Measurements from ENCODE around the gene SEMA5A.

The SEMA5A gene

DNA sequence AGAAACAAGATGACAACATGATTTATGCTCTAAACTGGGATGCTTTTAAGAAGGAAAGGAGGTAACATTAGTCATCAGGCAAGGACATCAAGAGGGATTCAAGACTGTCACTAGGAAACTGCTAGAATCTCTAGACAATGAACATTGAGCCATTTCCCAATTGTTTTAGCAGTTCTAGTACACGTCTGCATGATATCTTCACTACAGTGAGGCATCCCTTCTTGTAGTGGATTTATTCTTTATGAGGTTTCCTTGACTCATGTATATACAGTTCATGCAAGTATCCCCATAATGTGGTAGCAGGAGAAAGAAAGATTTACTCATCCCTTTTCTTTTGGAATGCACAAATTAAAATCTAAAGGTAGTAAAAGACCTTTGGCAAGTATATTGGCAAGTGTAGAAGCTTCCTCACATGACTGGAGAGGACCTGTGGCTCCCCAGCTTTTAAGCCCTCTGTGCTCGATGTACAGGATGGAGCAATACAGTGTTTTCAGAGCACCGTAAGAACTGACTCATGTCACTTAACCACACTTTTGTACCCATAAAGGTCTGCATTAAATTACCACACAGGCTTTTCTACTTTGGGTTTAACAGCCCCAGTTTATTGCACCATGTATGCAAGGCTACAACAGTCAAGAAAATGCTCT, 335.9 kb downstream of the SEMA5A start:
- no peak for TF ChIP-seq FOXP2 (optimal IDR thresholded peaks at IDR 0.05; ENCODE audit: borderline replicate concordance, extremely low read depth, extremely low read length, insufficient read depth)
- TF ChIP-seq TAF1 (IDR thresholded peaks at IDR 0.05; ENCODE audit: borderline replicate concordance, insufficient read depth, low read length), result no peak
- TF ChIP-seq, protein P1, sequence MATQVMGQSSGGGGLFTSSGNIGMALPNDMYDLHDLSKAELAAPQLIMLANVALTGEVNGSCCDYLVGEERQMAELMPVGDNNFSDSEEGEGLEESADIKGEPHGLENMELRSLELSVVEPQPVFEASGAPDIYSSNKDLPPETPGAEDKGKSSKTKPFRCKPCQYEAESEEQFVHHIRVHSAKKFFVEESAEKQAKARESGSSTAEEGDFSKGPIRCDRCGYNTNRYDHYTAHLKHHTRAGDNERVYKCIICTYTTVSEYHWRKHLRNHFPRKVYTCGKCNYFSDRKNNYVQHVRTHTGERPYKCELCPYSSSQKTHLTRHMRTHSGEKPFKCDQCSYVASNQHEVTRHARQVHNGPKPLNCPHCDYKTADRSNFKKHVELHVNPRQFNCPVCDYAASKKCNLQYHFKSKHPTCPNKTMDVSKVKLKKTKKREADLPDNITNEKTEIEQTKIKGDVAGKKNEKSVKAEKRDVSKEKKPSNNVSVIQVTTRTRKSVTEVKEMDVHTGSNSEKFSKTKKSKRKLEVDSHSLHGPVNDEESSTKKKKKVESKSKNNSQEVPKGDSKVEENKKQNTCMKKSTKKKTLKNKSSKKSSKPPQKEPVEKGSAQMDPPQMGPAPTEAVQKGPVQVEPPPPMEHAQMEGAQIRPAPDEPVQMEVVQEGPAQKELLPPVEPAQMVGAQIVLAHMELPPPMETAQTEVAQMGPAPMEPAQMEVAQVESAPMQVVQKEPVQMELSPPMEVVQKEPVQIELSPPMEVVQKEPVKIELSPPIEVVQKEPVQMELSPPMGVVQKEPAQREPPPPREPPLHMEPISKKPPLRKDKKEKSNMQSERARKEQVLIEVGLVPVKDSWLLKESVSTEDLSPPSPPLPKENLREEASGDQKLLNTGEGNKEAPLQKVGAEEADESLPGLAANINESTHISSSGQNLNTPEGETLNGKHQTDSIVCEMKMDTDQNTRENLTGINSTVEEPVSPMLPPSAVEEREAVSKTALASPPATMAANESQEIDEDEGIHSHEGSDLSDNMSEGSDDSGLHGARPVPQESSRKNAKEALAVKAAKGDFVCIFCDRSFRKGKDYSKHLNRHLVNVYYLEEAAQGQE (IDR thresholded peaks at IDR 0.05; ENCODE audit: insufficient read depth in 1 of 2, low read depth in 2 of 2, low read length in 2 of 2), result no peak
- TF ChIP-seq SIN3A (IDR thresholded peaks at IDR 0.05; ENCODE audit: borderline replicate concordance, insufficient read depth, low read length), result no peak
- TF ChIP-seq POLR2AphosphoS5 (IDR thresholded peaks at IDR 0.05; ENCODE audit: low read depth, low read length), result no peak

DNA sequence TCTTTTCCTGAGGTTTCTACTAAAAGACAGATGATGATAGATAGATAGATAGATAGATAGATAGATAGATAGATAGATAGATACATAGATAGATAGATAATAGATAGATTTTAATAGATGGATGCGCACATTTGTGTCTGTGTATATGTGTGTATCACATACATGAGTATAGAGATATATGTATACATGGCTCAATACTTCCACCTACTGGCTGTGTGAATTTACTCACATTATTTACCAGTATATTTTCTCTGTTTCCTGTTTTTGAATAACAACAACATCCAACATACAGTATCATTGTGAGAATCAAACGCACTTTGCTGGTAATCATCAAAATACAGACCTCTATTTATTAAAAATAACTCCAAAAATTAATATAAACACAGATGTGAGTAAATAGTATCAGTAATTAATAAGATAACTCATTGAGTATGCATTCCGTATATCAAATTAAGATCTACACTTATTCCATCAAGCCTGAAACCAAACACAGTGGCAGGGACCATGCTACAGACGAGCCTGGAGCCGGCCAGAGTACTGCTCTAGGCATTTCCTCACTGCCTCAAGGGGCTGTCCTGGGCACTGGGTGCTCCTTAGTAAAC, 338.0 kb downstream of the SEMA5A start:
- TF ChIP-seq, protein P1 (IDR thresholded peaks at IDR 0.05; ENCODE audit: insufficient read depth in 1 of 2, low read depth in 2 of 2, low read length in 2 of 2), result no peak
- no peak for TF ChIP-seq TAF1 (IDR thresholded peaks at IDR 0.05; ENCODE audit: borderline replicate concordance, insufficient read depth, low read length)
- no peak for TF ChIP-seq SIN3A (IDR thresholded peaks at IDR 0.05; ENCODE audit: borderline replicate concordance, insufficient read depth, low read length)

DNA sequence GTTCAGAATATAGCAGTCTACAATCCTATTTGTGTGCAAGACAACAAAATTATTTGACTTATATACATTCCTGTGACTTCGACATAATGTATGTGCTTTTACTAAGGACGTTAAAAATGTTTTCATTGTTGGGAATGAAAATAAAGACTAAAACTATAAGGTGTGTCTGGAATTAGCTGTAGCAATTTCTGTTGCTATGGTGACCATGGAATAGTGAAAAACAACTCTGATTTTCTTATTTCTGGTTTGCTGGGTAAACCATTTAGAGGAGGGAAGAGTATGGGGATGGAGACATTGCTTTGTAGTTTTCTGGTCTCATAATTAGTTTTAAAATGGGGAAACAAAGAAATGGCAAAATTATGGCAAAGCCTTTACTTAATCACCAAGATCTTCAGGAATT, 343.2 kb downstream of the SEMA5A start:
- TF ChIP-seq FOXP2 (optimal IDR thresholded peaks at IDR 0.05; ENCODE audit: borderline replicate concordance, extremely low read depth, extremely low read length, insufficient read depth), result no peak
- TF ChIP-seq SIN3A (IDR thresholded peaks at IDR 0.05; ENCODE audit: borderline replicate concordance, insufficient read depth, low read length), result no peak
- no peak for TF ChIP-seq TAF1 (IDR thresholded peaks at IDR 0.05; ENCODE audit: borderline replicate concordance, insufficient read depth, low read length)
- TF ChIP-seq POLR2AphosphoS5 (IDR thresholded peaks at IDR 0.05; ENCODE audit: low read depth, low read length), result no peak
- TF ChIP-seq, protein P1 (IDR thresholded peaks at IDR 0.05; ENCODE audit: insufficient read depth in 1 of 2, low read depth in 2 of 2, low read length in 2 of 2), result no peak

DNA sequence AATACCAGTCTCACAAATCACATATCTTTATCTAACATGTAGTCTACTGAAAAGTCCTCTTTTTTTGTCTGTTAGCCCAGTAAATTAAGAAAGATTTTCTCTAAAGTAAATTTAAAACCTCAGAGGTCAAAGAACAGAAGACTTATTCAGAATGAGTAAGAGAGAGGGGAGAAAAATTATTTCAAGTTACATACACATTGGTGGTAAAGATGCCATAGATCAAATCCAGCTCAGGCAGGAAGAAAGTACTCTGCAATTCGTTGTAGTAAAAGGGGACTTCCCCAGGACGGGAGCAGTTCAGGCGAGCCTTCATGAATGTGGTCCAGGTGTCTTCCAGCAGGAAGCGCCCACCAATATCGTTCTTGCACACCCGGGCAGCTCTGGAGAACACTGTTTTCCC, 344.1 kb downstream of the SEMA5A start:
- TF ChIP-seq POLR2AphosphoS5 (IDR thresholded peaks at IDR 0.05; ENCODE audit: low read depth, low read length), result no peak
- TF ChIP-seq TAF1 (IDR thresholded peaks at IDR 0.05; ENCODE audit: borderline replicate concordance, insufficient read depth, low read length), result no peak
- no peak for TF ChIP-seq SIN3A (IDR thresholded peaks at IDR 0.05; ENCODE audit: borderline replicate concordance, insufficient read depth, low read length)

DNA sequence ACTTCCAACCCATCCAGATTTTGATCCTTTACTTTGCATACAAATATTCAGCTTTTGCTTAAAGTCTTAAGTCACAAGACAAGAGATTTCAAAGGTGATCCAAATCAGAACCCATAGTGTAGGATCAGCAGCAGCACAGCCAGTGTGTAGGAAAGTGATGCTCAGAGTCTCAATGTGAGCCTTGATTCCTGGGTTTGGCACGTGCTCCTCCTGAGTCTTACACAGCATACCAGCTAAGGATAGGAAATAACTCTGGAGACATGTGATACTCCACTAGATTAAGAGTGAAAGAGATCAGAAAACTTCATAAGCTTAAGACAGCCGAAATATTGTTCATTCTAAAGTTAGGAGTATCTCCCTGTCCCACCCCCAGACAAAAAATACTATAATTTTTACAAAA, 344.9 kb downstream of the SEMA5A start:
- TF ChIP-seq TAF1 (IDR thresholded peaks at IDR 0.05; ENCODE audit: borderline replicate concordance, insufficient read depth, low read length), result no peak
- no peak for TF ChIP-seq SIN3A (IDR thresholded peaks at IDR 0.05; ENCODE audit: borderline replicate concordance, insufficient read depth, low read length)
- no peak for TF ChIP-seq FOXP2 (optimal IDR thresholded peaks at IDR 0.05; ENCODE audit: borderline replicate concordance, extremely low read depth, extremely low read length, insufficient read depth)
- no peak for TF ChIP-seq POLR2AphosphoS5 (IDR thresholded peaks at IDR 0.05; ENCODE audit: low read depth, low read length)
- TF ChIP-seq, protein P1 (IDR thresholded peaks at IDR 0.05; ENCODE audit: insufficient read depth in 1 of 2, low read depth in 2 of 2, low read length in 2 of 2), result no peak
